Fibroblast of skin of left biceps (primary cell): Measurements from ENCODE around the gene REPIN1.

ENCODE experiments used
- DNase-seq, 2 experiments: peaks; one replicate each; pipeline ENCODE4 v3.0.0-alpha.2; 2013; ENCODE audit warnings: low read depth in 2 of 2

REPIN1 gene

DNA sequence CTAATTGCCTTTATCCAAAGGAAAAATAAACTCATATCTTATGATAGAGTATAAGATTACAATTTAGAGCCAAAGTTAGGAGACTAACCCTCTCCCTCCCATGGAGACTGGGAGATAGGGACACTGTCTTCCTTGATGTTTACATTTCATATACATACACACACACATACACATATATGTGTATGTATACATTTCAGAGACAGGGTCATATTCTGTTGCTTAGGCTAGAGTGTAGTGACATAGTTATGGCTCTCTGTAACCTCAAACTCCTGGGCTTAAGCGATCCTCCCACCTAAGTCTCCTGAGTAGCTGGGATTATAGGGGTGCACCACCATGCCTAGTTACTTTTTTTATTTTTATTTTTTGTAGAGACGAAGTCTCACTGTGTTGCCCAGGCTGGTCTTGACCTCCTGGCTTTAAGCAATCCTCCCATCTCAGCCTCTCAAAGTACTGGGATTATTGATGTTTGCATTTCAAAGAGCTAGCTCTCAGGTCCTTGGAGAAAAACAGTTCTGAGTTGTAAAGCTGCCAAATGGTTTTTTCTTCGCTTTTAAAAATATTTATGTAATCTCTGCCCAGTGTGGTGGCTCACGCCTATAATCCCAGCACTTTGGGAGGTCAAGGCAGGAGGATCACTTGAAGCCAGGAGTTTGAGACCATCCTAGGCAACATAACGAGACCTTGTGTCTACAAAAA, 8.1 kb upstream of the REPIN1 start:
- no peak for DNase-seq

- no peak for DNase-seq
Observed at GRCh38 chr7:150361402-150361801, 7.2 kb upstream of the REPIN1 start.

- no peak for DNase-seq
Observed at GRCh38 chr7:150361807-150362621, 6.6 kb upstream of the REPIN1 start.

DNA sequence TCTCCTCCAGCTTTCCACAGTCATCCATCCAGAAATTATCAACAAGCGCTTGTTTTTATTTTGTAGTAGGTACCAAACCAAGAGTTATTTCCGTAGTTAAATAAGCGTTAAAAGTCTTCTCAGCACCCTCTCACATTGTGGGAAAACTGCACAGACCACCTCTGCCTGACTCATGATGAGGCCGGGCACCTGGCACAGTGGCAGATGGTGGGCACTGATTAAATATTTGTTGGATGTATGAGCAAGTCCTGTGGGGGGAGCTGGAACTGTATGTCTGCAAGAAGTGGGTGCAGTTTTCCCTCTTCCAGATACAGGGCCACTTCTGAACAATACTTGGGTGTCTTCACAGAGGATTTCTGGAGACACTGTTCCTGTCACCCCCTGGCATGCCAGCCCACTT, 5.3 kb upstream of the REPIN1 start:
- DNase-seq = no peak

GRCh38 chr7:150363872-150364271, 4.8 kb upstream of the REPIN1 start:
- no peak for DNase-seq

GRCh38 chr7:150365194-150365593, 3.4 kb upstream of the REPIN1 start:
- DNase-seq = no peak

GRCh38 chr7:150365673-150366398, 2.8 kb upstream of the REPIN1 start:
- DNase-seq = no peak

- DNase-seq = no peak
Observed at GRCh38 chr7:150367677-150368095, 936 bp upstream of the REPIN1 start.

- no peak for DNase-seq
Observed at GRCh38 chr7:150368884-150369747, 494 bp downstream of the REPIN1 start.

DNA sequence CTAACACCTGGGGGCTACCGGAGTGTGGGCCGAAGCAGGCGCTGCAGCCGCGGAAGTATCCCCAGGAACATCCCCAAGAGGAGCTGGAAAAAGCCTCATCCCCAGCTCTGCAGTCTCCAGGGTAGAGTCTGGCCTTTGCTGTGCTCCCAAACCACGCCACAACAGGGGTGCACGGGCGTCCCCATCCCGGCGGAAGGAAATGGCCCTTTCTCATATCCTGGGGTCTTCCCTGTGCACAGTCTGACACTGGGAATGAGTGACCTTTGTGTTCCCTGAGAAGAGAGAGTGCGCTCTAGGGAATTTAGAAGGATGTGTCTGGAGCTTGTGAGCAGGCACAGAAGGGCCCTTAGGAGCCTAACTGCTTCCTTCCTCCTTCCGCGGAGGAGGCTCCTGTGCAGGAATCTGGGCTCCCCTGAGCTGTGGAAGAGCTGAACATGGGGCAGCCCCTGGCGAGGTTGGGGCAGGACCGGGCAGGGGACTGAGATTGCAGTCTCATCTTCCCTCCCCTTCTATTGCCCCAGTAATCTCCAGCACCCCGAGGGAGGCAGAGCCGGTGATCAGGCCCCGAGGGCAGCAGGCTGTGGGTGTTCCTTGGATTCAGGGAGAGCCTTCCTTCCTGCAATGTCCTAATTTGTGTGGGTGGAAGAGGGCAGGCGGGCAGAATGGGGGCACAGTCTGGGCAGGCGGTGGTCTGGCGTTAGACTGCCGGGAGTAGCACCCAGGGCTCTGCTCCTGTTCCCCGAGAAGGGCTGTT, 1.3 kb downstream of the REPIN1 start:
- DNase-seq = no peak

GRCh38 chr7:150370612-150371071, 2.0 kb downstream of the REPIN1 start:
- no peak for DNase-seq

DNA sequence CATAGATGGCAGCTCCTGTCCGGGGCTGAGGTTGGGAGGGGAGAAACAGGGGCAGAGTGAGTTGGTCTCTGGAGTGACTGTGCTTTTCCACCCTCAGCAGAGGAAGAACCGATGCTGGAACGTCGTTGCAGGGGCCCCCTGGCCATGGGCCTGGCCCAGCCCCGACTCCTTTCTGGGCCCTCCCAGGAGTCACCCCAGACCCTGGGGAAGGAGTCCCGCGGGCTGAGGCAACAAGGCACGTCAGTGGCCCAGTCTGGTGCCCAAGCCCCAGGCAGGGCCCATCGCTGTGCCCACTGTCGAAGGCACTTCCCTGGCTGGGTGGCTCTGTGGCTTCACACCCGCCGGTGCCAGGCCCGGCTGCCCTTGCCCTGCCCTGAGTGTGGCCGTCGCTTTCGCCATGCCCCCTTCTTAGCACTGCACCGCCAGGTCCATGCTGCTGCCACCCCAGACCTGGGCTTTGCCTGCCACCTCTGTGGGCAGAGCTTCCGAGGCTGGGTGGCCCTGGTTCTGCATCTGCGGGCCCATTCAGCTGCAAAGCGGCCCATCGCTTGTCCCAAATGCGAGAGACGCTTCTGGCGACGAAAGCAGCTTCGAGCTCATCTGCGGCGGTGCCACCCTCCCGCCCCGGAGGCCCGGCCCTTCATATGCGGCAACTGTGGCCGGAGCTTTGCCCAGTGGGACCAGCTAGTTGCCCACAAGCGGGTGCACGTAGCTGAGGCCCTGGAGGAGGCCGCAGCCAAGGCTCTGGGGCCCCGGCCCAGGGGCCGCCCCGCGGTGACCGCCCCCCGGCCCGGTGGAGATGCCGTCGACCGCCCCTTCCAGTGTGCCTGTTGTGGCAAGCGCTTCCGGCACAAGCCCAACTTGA, 2.7 kb downstream of the REPIN1 start:
- DNase-seq = no peak

DNA sequence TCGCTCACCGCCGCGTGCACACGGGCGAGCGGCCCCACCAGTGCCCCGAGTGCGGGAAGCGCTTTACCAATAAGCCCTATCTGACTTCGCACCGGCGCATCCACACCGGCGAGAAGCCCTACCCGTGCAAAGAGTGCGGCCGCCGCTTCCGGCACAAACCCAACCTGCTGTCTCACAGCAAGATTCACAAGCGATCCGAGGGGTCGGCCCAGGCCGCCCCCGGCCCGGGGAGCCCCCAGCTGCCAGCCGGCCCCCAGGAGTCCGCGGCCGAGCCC, 3.3 kb downstream of the REPIN1 start:
- no peak for DNase-seq

DNA sequence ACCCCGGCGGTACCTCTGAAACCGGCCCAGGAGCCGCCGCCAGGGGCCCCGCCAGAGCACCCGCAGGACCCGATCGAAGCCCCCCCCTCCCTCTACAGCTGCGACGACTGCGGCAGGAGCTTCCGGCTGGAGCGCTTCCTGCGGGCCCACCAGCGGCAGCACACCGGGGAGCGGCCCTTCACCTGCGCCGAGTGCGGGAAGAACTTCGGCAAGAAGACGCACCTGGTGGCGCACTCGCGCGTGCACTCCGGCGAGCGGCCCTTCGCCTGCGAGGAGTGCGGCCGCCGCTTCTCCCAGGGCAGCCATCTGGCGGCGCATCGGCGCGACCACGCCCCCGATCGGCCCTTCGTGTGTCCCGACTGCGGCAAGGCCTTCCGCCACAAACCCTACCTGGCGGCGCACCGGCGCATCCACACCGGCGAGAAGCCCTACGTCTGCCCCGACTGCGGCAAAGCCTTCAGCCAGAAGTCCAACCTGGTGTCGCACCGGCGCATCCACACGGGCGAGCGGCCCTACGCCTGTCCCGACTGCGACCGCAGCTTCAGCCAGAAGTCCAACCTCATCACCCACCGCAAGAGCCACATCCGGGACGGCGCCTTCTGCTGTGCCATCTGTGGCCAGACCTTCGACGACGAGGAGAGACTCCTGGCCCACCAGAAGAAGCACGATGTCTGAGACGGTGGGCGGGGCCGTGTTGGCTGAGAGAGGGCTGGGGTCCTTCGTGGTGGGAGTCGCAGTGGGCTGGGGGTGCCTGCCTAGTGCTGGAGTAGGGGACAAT, 3.8 kb downstream of the REPIN1 start:
- no peak for DNase-seq

DNA sequence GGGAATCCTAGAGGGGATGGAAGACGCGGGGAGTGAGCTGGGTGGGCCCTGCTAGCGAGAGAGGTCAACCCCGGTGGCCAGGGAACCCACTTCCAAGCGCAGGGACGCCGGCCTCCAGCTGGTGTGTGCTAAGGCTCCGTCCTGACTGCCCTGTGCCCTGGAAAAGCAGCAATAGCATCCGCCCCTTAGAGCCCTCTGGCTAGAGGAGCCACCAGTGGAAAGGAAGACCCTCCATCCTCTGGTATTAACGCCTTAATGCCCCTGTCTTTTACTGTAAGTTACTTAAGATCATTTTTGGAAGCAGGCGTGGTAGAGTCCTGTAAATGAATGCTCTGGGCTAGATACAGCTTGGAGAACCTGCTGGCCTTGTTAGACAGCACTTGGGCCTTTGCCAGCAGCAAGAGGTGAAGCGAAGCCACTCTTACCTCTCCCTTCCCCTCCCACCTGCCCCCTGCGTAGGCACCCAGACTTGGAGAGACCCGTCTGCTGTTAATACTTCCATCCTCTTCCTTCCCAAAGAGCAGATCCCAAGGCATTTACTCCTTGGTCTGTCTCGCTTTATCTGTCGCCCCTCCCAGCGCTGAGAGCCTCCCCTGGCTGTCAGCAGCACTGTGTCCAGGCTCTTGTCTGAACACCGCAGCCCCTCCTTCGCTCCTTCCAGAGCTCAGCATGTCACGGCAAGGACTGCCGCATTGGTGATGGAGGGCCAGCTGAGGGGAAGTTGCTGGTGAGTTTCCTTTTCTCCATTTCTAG, 4.6 kb downstream of the REPIN1 start:
- no peak for DNase-seq

DNA sequence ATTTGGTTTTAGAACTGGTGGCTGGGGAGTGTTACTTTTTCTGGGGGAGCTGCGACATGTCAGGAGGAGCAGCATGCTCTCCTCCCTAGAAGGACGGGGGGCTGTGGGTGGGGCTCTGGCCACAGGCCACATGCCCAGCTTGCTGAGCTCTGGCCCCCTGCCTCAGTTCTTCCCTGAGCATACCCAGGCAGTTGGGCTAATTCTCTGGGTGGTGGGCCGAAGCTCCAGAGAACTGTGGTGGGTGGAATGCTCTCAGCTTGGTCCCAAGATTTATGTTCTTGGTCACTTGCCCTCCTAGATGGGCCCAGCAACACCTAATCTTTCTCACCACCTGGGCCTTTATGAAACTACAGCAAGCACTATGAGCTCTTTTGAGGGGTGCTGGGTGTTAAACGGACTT, 5.4 kb downstream of the REPIN1 start:
- no peak for DNase-seq

DNA sequence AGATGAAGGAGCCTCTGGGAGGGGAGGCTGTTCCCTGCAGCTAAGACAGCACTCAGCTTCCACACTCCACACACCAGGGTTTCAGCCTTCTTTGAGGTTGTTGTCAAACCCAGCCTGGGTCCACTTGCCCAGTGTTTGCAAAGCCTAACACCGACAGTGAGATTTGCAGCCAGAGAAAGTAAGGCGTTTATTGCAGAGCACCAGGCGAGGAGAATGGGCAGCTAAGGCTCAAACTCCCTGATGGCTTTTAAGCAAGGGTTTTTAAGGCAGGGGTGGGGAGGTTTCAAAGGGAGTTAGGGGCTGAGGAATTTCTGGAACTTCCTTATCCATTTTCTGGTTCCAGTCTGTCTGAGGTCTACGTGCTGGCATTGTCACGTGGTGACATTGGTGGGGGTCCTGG, 5.8 kb downstream of the REPIN1 start:
- no peak for DNase-seq

DNA sequence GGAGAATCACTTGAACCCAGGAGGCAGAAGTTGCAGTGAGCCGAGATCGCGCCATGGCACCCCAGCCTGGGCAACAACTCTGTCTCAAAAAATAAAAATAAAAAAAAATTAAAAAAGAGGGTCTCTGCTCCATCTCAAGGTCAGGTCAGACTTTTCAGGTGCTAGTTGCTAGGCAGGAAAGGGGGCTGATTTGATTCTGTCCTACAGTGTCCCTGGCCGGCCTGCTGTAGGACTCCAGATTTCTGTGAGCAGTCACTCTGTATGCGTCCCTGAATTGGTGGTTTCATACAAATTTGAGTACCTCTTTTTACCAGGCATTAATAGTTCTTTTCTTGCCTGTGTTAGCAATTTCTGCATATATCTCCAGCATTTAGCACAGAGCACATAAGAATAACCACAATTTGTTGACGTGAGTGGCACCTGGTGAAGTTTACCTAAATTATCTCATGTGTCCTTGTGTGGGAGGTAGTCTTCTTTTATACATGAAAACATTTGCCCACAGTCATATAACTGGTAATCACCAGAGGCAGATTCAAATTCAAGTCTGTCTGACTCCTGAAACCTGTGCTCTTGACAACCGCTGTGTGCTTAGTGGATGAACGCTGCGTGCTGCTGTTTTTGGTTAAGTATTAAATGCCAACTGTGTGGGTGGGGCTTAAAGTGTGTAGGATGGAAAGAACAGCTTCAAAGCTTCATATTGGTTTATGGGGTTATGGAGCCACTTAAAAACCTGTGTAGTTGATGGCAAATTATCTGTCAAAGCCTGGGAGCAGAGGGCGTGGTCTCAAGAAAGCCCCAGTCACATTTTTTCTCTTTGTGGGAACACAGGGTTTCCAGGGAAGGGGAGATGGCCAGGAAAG, 7.3 kb downstream of the REPIN1 start:
- DNase-seq = no peak
